NCI-H345 (cell line): ENCODE measurements around the gene XPO6.

Experiments
- DNase-seq: peaks from one replicate; lab custom pipeline; 2025; lab: John Stamatoyannopoulos, UW

XPO6 gene

GRCh38 chr16:28062847-28063521 lies 148.8 kb downstream of the XPO6 start:
- DNase-seq, result no peak

- no peak for DNase-seq
Measured at GRCh38 chr16:28062261-28062846, 149.4 kb downstream of the XPO6 start.

GRCh38 chr16:28061352-28062101 lies 150.2 kb downstream of the XPO6 start:
- no peak for DNase-seq

- DNase-seq, result no peak
Measured at GRCh38 chr16:28059841-28060575, 151.8 kb downstream of the XPO6 start.

GRCh38 chr16:28058839-28059589 lies 152.8 kb downstream of the XPO6 start:
- no peak for DNase-seq

GRCh38 chr16:28057949-28058348 lies 153.8 kb downstream of the XPO6 start:
- no peak for DNase-seq

GRCh38 chr16:28053461-28053860 lies 158.3 kb downstream of the XPO6 start:
- DNase-seq, result no peak

- no peak for DNase-seq
Measured at GRCh38 chr16:28052274-28053128, 159.3 kb downstream of the XPO6 start.

GRCh38 chr16:28051486-28051885 lies 160.3 kb downstream of the XPO6 start:
- DNase-seq, result no peak
